GM19193 (cell line): ENCODE data around the gene FSD1.

Experiments used
- POLR2A ChIP-seq: IDR thresholded peaks from 4 replicates; pipeline ENCODE4 v1.6.1; 2011; ENCODE audit not compliant: insufficient read depth, insufficient read length; ENCODE audit errors: extremely low read depth

Gene FSD1

GRCh38 chr19:4324228-4324627 lies 19.8 kb downstream of the FSD1 start:
- TF ChIP-seq POLR2A = no peak

DNA sequence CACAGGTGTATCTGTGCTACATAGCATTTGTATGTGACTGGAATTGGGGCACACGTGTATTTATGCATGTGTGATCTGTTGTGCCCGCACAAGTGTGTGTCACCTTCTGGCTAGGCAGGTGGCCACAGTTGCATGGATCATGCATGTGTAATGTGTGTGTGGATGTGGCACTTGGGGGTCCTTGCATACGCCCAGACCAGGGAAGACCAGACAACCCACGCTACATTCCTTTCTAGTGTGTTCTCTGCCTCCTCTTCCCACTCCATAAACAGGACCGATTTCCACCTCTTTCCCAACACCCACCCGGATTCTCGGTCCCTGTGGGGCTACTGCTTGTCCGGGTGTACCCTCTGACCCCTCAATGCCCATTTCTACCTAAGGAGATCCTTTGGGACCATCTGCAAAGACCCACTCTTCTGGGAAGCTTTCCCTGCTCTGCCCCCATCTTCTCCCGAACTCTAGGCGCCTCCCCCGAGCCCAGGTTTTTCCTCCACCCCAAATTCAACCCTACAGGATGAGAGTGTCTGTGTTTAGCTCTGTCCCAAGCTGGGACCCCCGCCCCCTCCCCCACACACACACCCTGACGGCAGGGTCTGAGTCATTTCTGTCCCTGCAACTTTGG lies 21.9 kb downstream of the FSD1 start:
- TF ChIP-seq POLR2A = no peak

DNA sequence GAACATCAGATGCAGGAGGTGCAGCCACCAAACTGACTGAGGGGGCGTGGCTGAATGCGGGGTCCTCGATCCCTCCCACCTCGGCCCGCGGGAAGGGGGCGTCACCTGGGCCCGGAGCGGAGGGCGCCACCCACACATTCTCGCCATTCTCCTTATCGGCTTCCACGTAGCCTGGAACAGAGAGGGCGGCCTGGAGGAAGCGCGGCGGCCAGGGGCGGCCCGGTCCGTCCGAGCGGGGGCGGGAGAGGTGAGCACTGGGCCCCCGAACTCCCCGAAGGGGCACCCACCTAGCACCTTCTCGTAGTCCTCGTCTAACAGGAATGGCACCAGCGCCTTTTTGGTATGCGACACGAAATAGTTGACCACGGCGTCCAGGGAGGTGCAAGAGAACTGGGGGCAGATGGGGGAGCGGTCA lies 22.4 kb downstream of the FSD1 start:
- no peak for TF ChIP-seq POLR2A

- TF ChIP-seq POLR2A = no peak
Measured at GRCh38 chr19:4327252-4327876, 23.0 kb downstream of the FSD1 start.

GRCh38 chr19:4327877-4328242 lies 23.5 kb downstream of the FSD1 start:
- no peak for TF ChIP-seq POLR2A

DNA sequence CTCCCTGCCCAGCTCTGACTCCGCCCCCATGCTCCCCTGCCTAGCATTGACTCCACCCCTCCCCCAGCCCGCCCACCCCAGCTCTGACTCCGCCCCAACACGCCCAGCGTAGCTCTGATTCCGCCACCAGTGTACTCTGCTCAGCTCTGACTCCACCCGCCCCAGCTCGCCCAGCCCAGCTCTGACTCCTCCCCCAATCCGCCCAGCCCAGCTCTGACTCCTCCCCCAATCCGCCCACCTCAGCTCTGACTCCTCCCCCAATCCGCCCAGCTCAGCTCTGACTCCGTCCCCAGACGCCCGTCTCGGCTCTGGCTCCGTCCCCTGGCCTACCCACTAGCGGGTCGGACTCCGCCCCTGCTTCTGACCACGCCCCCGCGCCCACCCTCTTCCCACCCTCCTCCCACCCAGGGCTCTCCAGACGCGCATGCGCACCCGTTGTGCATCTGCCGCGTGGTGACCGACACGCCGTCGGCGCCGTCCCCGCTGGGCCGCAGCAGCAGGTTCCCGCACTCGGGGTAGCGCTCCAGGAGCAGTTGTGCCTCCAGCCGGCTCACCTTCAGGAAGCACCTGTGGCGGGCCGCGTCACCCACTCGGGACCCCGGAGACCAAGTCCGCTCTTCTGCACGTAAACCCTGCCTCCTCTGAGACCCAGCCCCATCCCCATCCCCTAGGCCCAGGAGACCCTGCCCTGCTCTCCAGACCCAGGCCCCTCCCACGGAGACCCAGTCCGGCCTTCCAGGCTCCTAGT lies 24.0 kb downstream of the FSD1 start:
- peak; percentile 81 for TF ChIP-seq POLR2A

GRCh38 chr19:4329858-4330257 lies 25.5 kb downstream of the FSD1 start:
- no peak for TF ChIP-seq POLR2A

GRCh38 chr19:4334929-4335570 lies 30.7 kb downstream of the FSD1 start:
- no peak for TF ChIP-seq POLR2A

DNA sequence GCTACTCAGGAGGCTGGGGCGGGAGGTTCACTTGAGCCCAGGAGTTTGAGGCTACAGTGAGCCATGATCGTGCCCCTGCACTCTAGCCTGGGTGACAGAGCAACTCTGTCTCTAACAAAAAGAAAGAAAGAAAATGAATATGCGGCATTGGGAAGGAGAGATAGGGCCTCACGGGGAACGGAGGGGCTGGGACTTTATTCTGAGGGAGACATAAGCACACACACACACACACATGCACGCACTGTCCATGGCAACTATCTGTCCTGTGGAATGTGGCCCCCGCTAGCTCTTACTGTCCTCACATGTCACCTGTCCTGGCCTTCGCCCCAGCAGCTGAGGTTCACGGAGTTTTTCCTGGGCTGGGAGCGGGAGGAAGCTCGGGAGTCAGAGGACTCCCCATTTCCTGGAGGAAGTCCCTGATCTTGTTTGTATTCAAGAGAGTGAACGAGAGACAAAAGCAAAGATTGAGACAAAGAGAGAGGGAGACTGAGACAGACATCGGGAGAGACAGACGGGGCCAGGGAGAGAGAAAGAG lies 33.6 kb downstream of the FSD1 start:
- TF ChIP-seq POLR2A = no peak

GRCh38 chr19:4338441-4339355 lies 34.3 kb downstream of the FSD1 start, which contains the start of gene STAP2:
TSS of gene STAP2 (minus strand) at chr19:4338827. CDS start at chr19:4338753, 74 bp downstream.
- TF ChIP-seq POLR2A = peak; percentile 46

GRCh38 chr19:4342314-4342614 lies 37.9 kb downstream of the FSD1 start:
- TF ChIP-seq POLR2A = no peak

- TF ChIP-seq POLR2A = peak; percentile 91
Measured at GRCh38 chr19:4342615-4343369, 38.4 kb downstream of the FSD1 start.
